OCI-LY7 (cell line): ENCODE data around the gene TMEM114. TPM values are rescaled to one million over a fixed set of nuclear protein-coding genes. Genes with fewer than 3 reads are reported as not detected.

Experiments used
- BruUV-seq: library from RNA; stranded (reverse); fragments of 400-500 nt; replicated peaks from 2 replicates; lab custom pipeline; 2021; lab: Mats Ljungman, UMichigan
- CTCF ChIA-PET: fragments of 300-600 bp; sonication (Branson Sonifier 250); formaldehyde crosslinking; loops from one replicate; lab custom pipeline; 2022; ENCODE audit warnings: antibody characterized with exemption; ENCODE audit not compliant: unreplicated experiment; lab: Charles Lee
- POLR2A ChIA-PET: fragments of 300-600 bp; sonication (Branson Sonifier 250); formaldehyde crosslinking; loops from one replicate; lab custom pipeline; 2022; ENCODE audit warnings: antibody characterized with exemption; lab: Charles Lee
- DNase-seq: peaks from one replicate; pipeline ENCODE4 v3.0.0-alpha.2; 2015; ENCODE audit warnings: low spot score
- H2AFZ ChIP-seq: fragments of 200-600 bp; sonication (generic), shearing (Covaris generic); 2 replicates; pipeline ENCODE4 v1.6.1; 2014; ENCODE audit warnings: mild to moderate bottlenecking, antibody characterized with exemption, low read length, moderate library complexity
- H3K27ac ChIP-seq: fragments of 200-600 bp; sonication (generic); 2 replicates; pipeline ENCODE4 v1.5.1; 2014; ENCODE audit warnings: mixed run types, low read depth, mild to moderate bottlenecking, moderate library complexity, low read length, inconsistent platforms; ENCODE audit not compliant: poor library complexity, severe bottlenecking
- H3K36me3 ChIP-seq: fragments of 200-600 bp; sonication (generic); 2 replicates; pipeline ENCODE4 v1.6.1; 2014; ENCODE audit warnings: mild to moderate bottlenecking, antibody characterized with exemption, low read length, moderate library complexity, mixed read lengths; ENCODE audit not compliant: insufficient read depth
- H3K4me1 ChIP-seq: fragments of 200-600 bp; sonication (generic); 2 replicates; pipeline ENCODE4 v1.5.1; 2014; ENCODE audit warnings: mild to moderate bottlenecking, low read length; ENCODE audit not compliant: insufficient read depth, poor library complexity, severe bottlenecking
- H3K4me2 ChIP-seq: fragments of 200-600 bp; sonication (generic); 2 replicates; pipeline ENCODE4 v1.6.1; 2014; ENCODE audit warnings: mild to moderate bottlenecking, low read length
- H3K4me3 ChIP-seq: fragments of 200-600 bp; sonication (generic); 2 replicates; pipeline ENCODE4 v1.5.1; 2014; ENCODE audit warnings: mild to moderate bottlenecking, low read depth, low read length; ENCODE audit not compliant: poor library complexity, severe bottlenecking
- H3K79me2 ChIP-seq: fragments of 200-600 bp; sonication (generic); 2 replicates; pipeline ENCODE4 v1.6.1; 2016; ENCODE audit warnings: low read depth, mild to moderate bottlenecking, low read length, moderate library complexity, mixed read lengths; ENCODE audit not compliant: insufficient read depth
- H3K9me2 ChIP-seq: fragments of 200-600 bp; sonication (generic); 2 replicates; pipeline ENCODE4 v1.6.1; 2016; ENCODE audit warnings: mild to moderate bottlenecking, low read length, mixed read lengths; ENCODE audit not compliant: insufficient read depth
- H3K9me3 ChIP-seq: fragments of 200-600 bp; sonication (generic); 2 replicates; pipeline ENCODE4 v1.6.1; 2014; ENCODE audit warnings: mild to moderate bottlenecking, mixed run types, low read length, mixed read lengths
- H4K20me1 ChIP-seq: fragments of 200-600 bp; sonication (generic); 2 replicates; pipeline ENCODE4 v1.6.1; 2014; ENCODE audit warnings: mild to moderate bottlenecking, antibody characterized with exemption, low read length, moderate library complexity, mixed read lengths; ENCODE audit not compliant: insufficient read depth
- EZH2phosphoT487 ChIP-seq: fragments of 200-600 bp; sonication (generic); IDR thresholded peaks from 2 replicates; pipeline ENCODE4 v1.6.1; 2018; ENCODE audit warnings: low read depth, borderline replicate concordance, mild to moderate bottlenecking, mixed run types, antibody characterized with exemption, low read length, moderate library complexity, mixed read lengths
- intact Hi-C: fragments of 100-400 bp; cut with micrococcal nuclease; formaldehyde crosslinking; loops from one replicate; pipeline ENCODE4 v1.10.0; 2022; ENCODE audit not compliant: unreplicated experiment
- total RNA-seq, 2 experiments: library from RNA; depleted of rRNA in 1 of 2; stranded (reverse); fragments of >200 nt in 1 of 2; shearing (Covaris generic) in 1 of 2; gene quantifications; 2 replicates each; pipeline ENCODE4 v1.2.3, GENCODE V29; 2014 to 2022
- TF ChIP-seq, protein P1 (sequence below): fragments of 200-600 bp; sonication (generic); conservative IDR thresholded peaks from 2 replicates; pipeline ENCODE4 v1.5.1; 2014; ENCODE audit warnings: mild to moderate bottlenecking, antibody characterized with exemption, low read length, moderate library complexity, mixed read lengths

Gene TMEM114
- total RNA-seq, 2 experiments from 2014 or later, result not detected

GRCh38 chr16:8541868-8542267 lies 48.4 kb downstream of the TMEM114 start:
- Histone ChIP-seq H3K79me2 (no peaks in the 10 kb centered on the region), H3K27ac (no peak overlapping the region), H3K4me1 (no peaks in the 10 kb centered on the region), H3K36me3 (no peaks in the 10 kb centered on the region), H3K9me3 (no peaks in the 10 kb centered on the region), H2AFZ (no peak overlapping the region), H3K9me2 (no peaks in the 10 kb centered on the region), H4K20me1 (no peaks in the 10 kb centered on the region), H3K4me2 (no peak overlapping the region), H3K4me3 (no peak overlapping the region)
- POLR2A ChIA-PET, result no interaction called here
- DNase-seq, result no peak
- TF ChIP-seq, protein P1, sequence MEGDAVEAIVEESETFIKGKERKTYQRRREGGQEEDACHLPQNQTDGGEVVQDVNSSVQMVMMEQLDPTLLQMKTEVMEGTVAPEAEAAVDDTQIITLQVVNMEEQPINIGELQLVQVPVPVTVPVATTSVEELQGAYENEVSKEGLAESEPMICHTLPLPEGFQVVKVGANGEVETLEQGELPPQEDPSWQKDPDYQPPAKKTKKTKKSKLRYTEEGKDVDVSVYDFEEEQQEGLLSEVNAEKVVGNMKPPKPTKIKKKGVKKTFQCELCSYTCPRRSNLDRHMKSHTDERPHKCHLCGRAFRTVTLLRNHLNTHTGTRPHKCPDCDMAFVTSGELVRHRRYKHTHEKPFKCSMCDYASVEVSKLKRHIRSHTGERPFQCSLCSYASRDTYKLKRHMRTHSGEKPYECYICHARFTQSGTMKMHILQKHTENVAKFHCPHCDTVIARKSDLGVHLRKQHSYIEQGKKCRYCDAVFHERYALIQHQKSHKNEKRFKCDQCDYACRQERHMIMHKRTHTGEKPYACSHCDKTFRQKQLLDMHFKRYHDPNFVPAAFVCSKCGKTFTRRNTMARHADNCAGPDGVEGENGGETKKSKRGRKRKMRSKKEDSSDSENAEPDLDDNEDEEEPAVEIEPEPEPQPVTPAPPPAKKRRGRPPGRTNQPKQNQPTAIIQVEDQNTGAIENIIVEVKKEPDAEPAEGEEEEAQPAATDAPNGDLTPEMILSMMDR, result no peak
- no peak for TF ChIP-seq EZH2phosphoT487
- BruUV-seq, result no TSS peak
- intact Hi-C loops, result no loop called here
- CTCF ChIA-PET, result no interaction called here

DNA sequence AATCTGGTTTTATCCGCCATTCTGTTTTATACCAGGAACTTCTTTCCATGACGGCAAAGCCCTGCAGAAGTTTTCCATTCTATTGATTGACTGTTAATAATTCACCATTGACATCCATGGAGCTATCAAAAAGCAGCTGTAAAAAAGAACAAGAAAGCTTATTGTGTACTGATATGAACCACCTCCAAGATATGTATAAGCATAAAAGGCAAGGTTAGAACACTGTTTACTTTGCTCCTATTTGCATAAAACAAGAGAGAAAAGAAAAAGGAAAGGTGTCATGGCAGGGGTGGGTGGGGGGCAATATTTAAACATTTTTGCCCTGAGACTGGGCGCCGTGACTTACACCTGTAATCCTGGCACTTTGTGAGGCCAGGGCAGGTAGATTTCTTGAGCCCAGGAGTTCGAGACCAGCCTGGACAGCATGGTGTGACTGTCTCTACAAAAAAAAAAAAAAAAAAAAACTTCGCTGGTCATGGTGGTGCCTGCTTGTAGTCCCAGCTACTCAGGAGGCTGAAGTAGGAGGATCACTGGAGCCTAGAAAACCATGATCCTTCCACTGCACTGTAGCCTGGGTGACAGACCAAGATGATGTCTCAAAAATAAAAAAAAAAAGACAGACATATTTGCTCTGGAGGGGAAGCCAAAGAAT lies 52.5 kb downstream of the TMEM114 start:
- no peak overlapping the region for H3K4me2 ChIP-seq
- no peaks in the 10 kb centered on the region for H3K9me3 ChIP-seq
- no peaks in the 10 kb centered on the region for H3K36me3 ChIP-seq
- ChIA-PET CTCF (no interaction called here), POLR2A (interaction anchor here (0.6 to 1.1 kb wide), 2 partner anchors 13 to 1841 kb away, joined by 3 to 4 read pairs; no protein-coding TSS in a partner anchor)
- BruUV-seq, result no TSS peak
- no peaks in the 10 kb centered on the region for H3K79me2 ChIP-seq
- no peak overlapping the region for H2AFZ ChIP-seq
- no peaks in the 10 kb centered on the region for H3K9me2 ChIP-seq
- TF ChIP-seq, protein P1, result no peak
- no peak for TF ChIP-seq EZH2phosphoT487
- H3K4me1 ChIP-seq, result no peaks in the 10 kb centered on the region
- no peak overlapping the region for H3K27ac ChIP-seq
- H3K4me3 ChIP-seq, result no peak overlapping the region
- no peak for DNase-seq
- H4K20me1 ChIP-seq, result no peaks in the 10 kb centered on the region
- intact Hi-C loops, result no loop called here

DNA sequence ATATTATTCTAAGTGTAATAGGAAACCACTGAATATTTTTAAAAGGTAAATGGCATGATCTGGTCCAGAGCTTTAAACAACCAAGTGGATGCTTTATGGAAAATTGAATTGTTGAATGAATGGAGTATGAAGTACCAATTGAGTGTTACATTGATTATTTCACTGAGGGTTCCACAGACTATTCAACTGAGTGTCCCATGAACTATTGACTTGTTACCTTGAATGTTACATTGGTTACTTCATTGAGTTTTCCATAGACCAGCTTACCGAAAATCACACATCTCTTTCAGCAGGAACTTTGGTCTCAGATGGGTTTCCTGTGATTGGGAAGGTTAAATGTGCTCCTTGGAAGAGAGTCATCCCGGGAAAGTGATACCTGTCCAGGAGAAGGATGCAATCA lies 56.8 kb downstream of the TMEM114 start:
- no peak overlapping the region for H3K27ac ChIP-seq
- H3K4me3 ChIP-seq, result no peak overlapping the region
- TF ChIP-seq, protein P1, result no peak
- no peak for TF ChIP-seq EZH2phosphoT487
- no peaks in the 10 kb centered on the region for H3K4me1 ChIP-seq
- DNase-seq, result no peak
- no peaks in the 10 kb centered on the region for H3K9me3 ChIP-seq
- H3K4me2 ChIP-seq, result no peak overlapping the region
- no TSS peak for BruUV-seq
- H3K9me2 ChIP-seq, result no peaks in the 10 kb centered on the region
- no peaks in the 10 kb centered on the region for H3K36me3 ChIP-seq
- H2AFZ ChIP-seq, result no peak overlapping the region
- POLR2A ChIA-PET, result no interaction called here
- no peaks in the 10 kb centered on the region for H3K79me2 ChIP-seq
- CTCF ChIA-PET, result no interaction called here
- no peaks in the 10 kb centered on the region for H4K20me1 ChIP-seq
- intact Hi-C loops, result no loop called here
